ENCODE measurements around the gene CYTH4. TPM values are rescaled to one million over a fixed set of nuclear protein-coding genes. Genes with fewer than 3 reads are reported as not detected.

The CYTH4 gene
- polyA plus RNA-seq, 1 donor (not counting 4 experiments of a cell fraction or from before 2014, with no cell fraction given): 0.05 TPM

GRCh38 chr22:37289156-37289735 is 6.9 kb downstream of the CYTH4 start:
- Histone ChIP-seq H3K36me3 (ENCODE audit: control insufficient read depth in 2 of 2, extremely low read depth in 1 of 2, insufficient read depth in 2 of 2, low read length in 2 of 2) (no peaks in the 10 kb centered on the region), H3K79me2 (ENCODE audit: control insufficient read depth, insufficient read depth, low read length) (no peaks in the 10 kb centered on the region), H3K27ac (ENCODE audit: control insufficient read depth, insufficient read depth, low read length) (no peak overlapping the region), H3K9me3 (ENCODE audit: control insufficient read depth, low read depth, low read length) (no peaks in the 10 kb centered on the region), H3K4me1 (ENCODE audit: control insufficient read depth, extremely low read depth, insufficient read depth, low read length) (no peaks in the 10 kb centered on the region), H4K20me1 (ENCODE audit: control insufficient read depth, extremely low read depth, insufficient read depth, low read length) (no peaks in the 10 kb centered on the region), H2AFZ (ENCODE audit: control insufficient read depth, low read length) (no peak overlapping the region), H3K4me3 (ENCODE audit: control insufficient read depth in 2 of 3, extremely low read depth in 1 of 3, insufficient read depth in 2 of 3, low read depth in 1 of 3, low read length in 3 of 3) (no peak overlapping the region), H3K27me3 (ENCODE audit: control insufficient read depth, extremely low read depth, insufficient read depth, low read length) (peaks cover 32% of the 10 kb centered on the region), H3K9ac (ENCODE audit: control insufficient read depth, extremely low read depth, insufficient read depth, low read length) (no peak overlapping the region), H3K4me2 (ENCODE audit: control insufficient read depth, extremely low read depth, insufficient read depth, low read depth, low read length) (no peak overlapping the region), H3K9me1 (ENCODE audit: control insufficient read depth, extremely low read depth, insufficient read depth, low read length) (no peaks in the 10 kb centered on the region)
- dilution Hi-C loops (cut with MboI; ENCODE audit: extremely low pct_ligation_motif_present, low sequenced_read_pairs): no loop called here
- no peak for FAIRE-seq
- no peak for DNase-seq (ENCODE audit: low read depth, low spot score)
- no peak for TF ChIP-seq CTCF (optimal IDR thresholded peaks at IDR 0.05 in 1 of 3, IDR thresholded peaks at IDR 0.05 in 1 of 3, conservative IDR thresholded peaks at IDR 0.05 in 1 of 3; ENCODE audit: extremely low read depth in 1 of 3, insufficient read depth in 2 of 3, low read length in 3 of 3)
- TF ChIP-seq EZH2 (IDR thresholded peaks at IDR 0.05; ENCODE audit: low read length): no peak

GRCh38 chr22:37290737-37291136 is 8.4 kb downstream of the CYTH4 start:
- no peak overlapping the region for H3K9ac ChIP-seq (ENCODE audit: control insufficient read depth, extremely low read depth, insufficient read depth, low read length)
- TF ChIP-seq EZH2 (IDR thresholded peaks at IDR 0.05; ENCODE audit: low read length): no peak
- no peak for TF ChIP-seq CTCF (optimal IDR thresholded peaks at IDR 0.05 in 1 of 3, IDR thresholded peaks at IDR 0.05 in 1 of 3, conservative IDR thresholded peaks at IDR 0.05 in 1 of 3; ENCODE audit: extremely low read depth in 1 of 3, insufficient read depth in 2 of 3, low read length in 3 of 3)
- no peak overlapping the region for H3K4me2 ChIP-seq (ENCODE audit: control insufficient read depth, extremely low read depth, insufficient read depth, low read depth, low read length)
- H4K20me1 ChIP-seq (ENCODE audit: control insufficient read depth, extremely low read depth, insufficient read depth, low read length): no peaks in the 10 kb centered on the region
- H3K9me3 ChIP-seq (ENCODE audit: control insufficient read depth, low read depth, low read length): no peaks in the 10 kb centered on the region
- no peak overlapping the region for H3K27ac ChIP-seq (ENCODE audit: control insufficient read depth, insufficient read depth, low read length)
- H3K4me1 ChIP-seq (ENCODE audit: control insufficient read depth, extremely low read depth, insufficient read depth, low read length): peaks cover 7% of the 10 kb centered on the region
- no peak overlapping the region for H3K4me3 ChIP-seq (ENCODE audit: control insufficient read depth in 2 of 3, extremely low read depth in 1 of 3, insufficient read depth in 2 of 3, low read depth in 1 of 3, low read length in 3 of 3)
- no peaks in the 10 kb centered on the region for H3K36me3 ChIP-seq (ENCODE audit: control insufficient read depth in 2 of 2, extremely low read depth in 1 of 2, insufficient read depth in 2 of 2, low read length in 2 of 2)
- H3K27me3 ChIP-seq (ENCODE audit: control insufficient read depth, extremely low read depth, insufficient read depth, low read length): peaks cover 32% of the 10 kb centered on the region
- no peak overlapping the region for H2AFZ ChIP-seq (ENCODE audit: control insufficient read depth, low read length)
- FAIRE-seq (no peak), DNase-seq (ENCODE audit: low read depth, low spot score) (no peak)
- dilution Hi-C loops (cut with MboI; ENCODE audit: extremely low pct_ligation_motif_present, low sequenced_read_pairs): no loop called here
- H3K79me2 ChIP-seq (ENCODE audit: control insufficient read depth, insufficient read depth, low read length): no peaks in the 10 kb centered on the region
- no peaks in the 10 kb centered on the region for H3K9me1 ChIP-seq (ENCODE audit: control insufficient read depth, extremely low read depth, insufficient read depth, low read length)
